GM12878 (cell line): ENCODE data around the gene SPTBN1. TPM values are rescaled to one million over a fixed set of nuclear protein-coding genes. Genes with fewer than 3 reads are reported as not detected.
A peak's percentile ranks its signal among the peaks of the same experiment; 100 is the strongest.

Experiments
- ATAC-seq: fragments of 200-7000 bp; cut with Tn5 transposase; 3 replicates; pipeline ENCODE4 v1.9.1; 2020; ENCODE audit warnings: mild to moderate bottlenecking, moderate library complexity
- BruUV-seq: library from RNA; stranded (reverse); fragments of 400-500 nt; replicated peaks from 2 replicates; lab custom pipeline; 2021; lab: Mats Ljungman, UMichigan
- CTCF ChIA-PET: fragments of 300-600 bp; sonication (Branson Sonifier 250); formaldehyde crosslinking; extraction: SDS; loops from one replicate; lab custom pipeline; 2021; ENCODE audit warnings: inconsistent platforms; lab: Yijun Ruan, JAX
- POLR2A ChIA-PET: fragments of 350-600 bp; formaldehyde crosslinking; extraction: SDS; loops from one replicate; lab custom pipeline; 2021; ENCODE audit warnings: inconsistent platforms; lab: Charles Lee
- RAD21 ChIA-PET: fragments of 300-600 bp; sonication (Branson Sonifier 250); formaldehyde crosslinking; loops from one replicate; lab custom pipeline; 2023; ENCODE audit warnings: antibody characterized with exemption; ENCODE audit not compliant: unreplicated experiment; lab: Charles Lee
- SMC1A ChIA-PET: fragments of 300-600 bp; sonication (Branson Sonifier 250); formaldehyde crosslinking; loops from one replicate; lab custom pipeline; 2023; ENCODE audit not compliant: unreplicated experiment, uncharacterized antibody; lab: Charles Lee
- DNase-seq: peaks from one replicate; pipeline ENCODE4 v3.0.0-alpha.2; 2011; ENCODE audit warnings: low read depth, low spot score
- FAIRE-seq: peaks from 3 replicates; lab custom pipeline; 2011; peaks lifted over from hg19 to GRCh38; lab: Jason Lieb, UNC
- H2AFZ ChIP-seq: 2 replicates; pipeline ENCODE4 v1.6.0; 2011; ENCODE audit warnings: low read depth, low read length, control low read depth; ENCODE audit not compliant: control insufficient read depth
- H3K27ac ChIP-seq: 2 replicates; pipeline ENCODE4 v1.5.1; 2011; ENCODE audit warnings: control low read depth; ENCODE audit not compliant: control insufficient read depth, insufficient read depth
- H3K27me3 ChIP-seq, 2 experiments: replicated peaks in 1 of 2; 2 replicates each; pipeline versions ENCODE4 v1.6.0 to v1.6.1; 2011; ENCODE audit warnings: low read length in 1 of 2; ENCODE audit not compliant: control insufficient read depth in 2 of 2, insufficient read depth in 2 of 2
- H3K36me3 ChIP-seq, 2 experiments: 2 replicates each; pipeline ENCODE4 v1.5.1; 2011; ENCODE audit warnings: low read length in 1 of 2; ENCODE audit not compliant: control insufficient read depth in 2 of 2, insufficient read depth in 2 of 2
- H3K4me1 ChIP-seq: 2 replicates; pipeline ENCODE4 v1.6.1; 2011; ENCODE audit warnings: mild to moderate bottlenecking, low read length, moderate library complexity, mixed read lengths; ENCODE audit not compliant: control insufficient read depth, insufficient read depth
- H3K4me2 ChIP-seq: 2 replicates; pipeline ENCODE4 v1.6.0; 2011; ENCODE audit warnings: control low read depth; ENCODE audit not compliant: control insufficient read depth, insufficient read depth
- H3K4me3 ChIP-seq: fragments of 200-600 bp; sonication (generic); 2 replicates; pipeline ENCODE4 v1.5.1; 2016
- H3K79me2 ChIP-seq: 2 replicates; pipeline ENCODE4 v1.6.0; 2011; ENCODE audit warnings: low read length; ENCODE audit not compliant: control insufficient read depth, insufficient read depth
- H3K9ac ChIP-seq: 2 replicates; pipeline ENCODE4 v1.8.0; 2011; ENCODE audit warnings: low read length, control low read depth, mixed read lengths; ENCODE audit not compliant: control insufficient read depth, insufficient read depth
- H3K9me3 ChIP-seq: replicated peaks from 3 replicates; pipeline ENCODE4 v1.5.1; 2011; ENCODE audit warnings: mild to moderate bottlenecking, low read length; ENCODE audit not compliant: control insufficient read depth, insufficient read depth
- H4K20me1 ChIP-seq: 2 replicates; pipeline ENCODE4 v1.6.0; 2011; ENCODE audit not compliant: control insufficient read depth, insufficient read depth
- EZH2 ChIP-seq: IDR thresholded peaks from 2 replicates; pipeline ENCODE4 v1.6.1; 2012; ENCODE audit warnings: low read depth, mild to moderate bottlenecking, control low read depth, inconsistent platforms, low read length, borderline replicate concordance; ENCODE audit not compliant: control insufficient read depth
- POLR2AphosphoS5 ChIP-seq: IDR thresholded peaks from 2 replicates; pipeline ENCODE4 v1.6.1; 2011; ENCODE audit warnings: mild to moderate bottlenecking, low read length, inconsistent platforms
- RELA ChIP-seq: fragments of 450-650 bp; IDR thresholded peaks from 2 replicates; pipeline ENCODE4 v1.8.0; 2014; ENCODE audit warnings: borderline replicate concordance; ENCODE audit not compliant: partially characterized antibody
- WGBS: methylation state at CpG from one replicate; pipeline ENCODE4 v1.1.6; 2016; ENCODE audit warnings: low lambda C conversion rate; ENCODE audit not compliant: insufficient replicate concordance, insufficient coverage; ENCODE audit errors: missing lambda C conversion rate; 5-methylcytosine and 5-hydroxymethylcytosine counted together
- in situ Hi-C: fragments of 300-500 bp; cut with MboI; formaldehyde crosslinking; loops from 9 replicates; pipeline ENCODE4 v1.14.3; 2018; ENCODE audit warnings: mixed read lengths
- intact Hi-C: fragments of 100-400 bp; cut with micrococcal nuclease; formaldehyde crosslinking; loops from one replicate; pipeline ENCODE4 v1.14.2; 2022; ENCODE audit not compliant: unreplicated experiment
- polyA plus RNA-seq, 11 experiments: library from polyadenylated mRNA; depleted of rRNA in 4 of 11; unstranded in 6 of 11; stranded (reverse) in 5 of 11; fragments of >200 nt; fragmentation: Nextera tagmentation in 4 of 11; fragmentation: Illumina TruSeq in 1 of 11; extraction: Ambion mirVana in 4 of 11; extraction: Trizol in 1 of 11; gene quantifications; 1 replicate in 1 of 11; 2 replicates in 10 of 11; pipeline versions ENCODE4 v1.2.1 to v1.2.3, GENCODE V29; 2011 to 2016; ENCODE audit warnings: inconsistent platforms in 2 of 11, missing spikeins in 2 of 11, low read depth in 1 of 11
- total RNA-seq, 4 experiments: library from RNA; depleted of rRNA in 3 of 4; stranded (reverse); fragments of >200 nt in 3 of 4; fragmentation: Illumina TruSeq in 1 of 4; extraction: Trizol in 1 of 4; gene quantifications; 2 replicates each; pipeline versions ENCODE4 v1.2.1 to v1.2.3, GENCODE V29; 2013 to 2021
- TF ChIP-seq, protein P1 (sequence below), 3 experiments: IDR thresholded peaks in 2 of 3; conservative IDR thresholded peaks in 1 of 3; 2 replicates each; pipeline ENCODE4 v1.5.1; 2011; ENCODE audit warnings: low read depth in 3 of 3, low read length in 3 of 3, mild to moderate bottlenecking in 3 of 3, control low read depth in 2 of 3, moderate library complexity in 2 of 3, inconsistent platforms in 1 of 3, mixed read lengths in 1 of 3; ENCODE audit not compliant: control insufficient read depth in 2 of 3, insufficient read depth in 1 of 3; ENCODE audit errors: extremely low read depth in 1 of 3

The SPTBN1 gene
- total and polyA plus RNA-seq, 10 of the 15 experiments (the other 5 are each of a cell fraction or from before 2014, with no cell fraction given): 20.6 to 154 (median 76.7) TPM

DNA sequence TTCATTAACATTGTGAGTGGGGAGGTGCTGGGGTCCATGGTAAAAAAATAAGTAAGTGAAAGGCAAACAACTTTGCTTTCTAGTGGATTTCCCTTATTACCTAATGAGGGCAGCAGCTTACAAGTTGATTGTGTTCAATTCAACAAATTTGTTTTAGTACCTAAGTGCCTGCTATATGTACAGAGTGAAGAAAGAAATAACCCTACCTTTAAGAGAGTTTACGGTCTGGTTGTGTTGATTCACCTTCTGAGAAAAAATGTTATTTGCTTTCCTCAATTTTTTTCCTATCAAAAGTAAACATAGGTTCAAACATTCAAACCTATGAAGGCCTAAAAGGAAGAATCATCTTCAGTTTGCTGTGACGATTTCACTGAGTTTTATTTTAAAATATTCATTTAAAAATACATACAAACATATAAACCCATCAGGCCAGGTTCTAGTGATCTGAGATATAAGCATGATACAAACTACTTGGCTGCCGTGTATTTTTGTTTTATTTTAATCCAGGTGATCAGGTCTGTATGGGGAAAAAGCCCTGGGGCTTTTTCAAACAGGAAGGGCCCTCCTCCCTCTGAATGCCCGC lies 1.5 kb upstream of the SPTBN1 start:
- Histone ChIP-seq H3K27me3 (peaks cover 11 to 12% of the 10 kb centered on the region in 2 experiments; a peak in 3 of 4 replicates), H3K9ac (no peak overlapping the region), H3K4me2 (peak overlapping the region; percentile 64; the same call in 1 of the 2 replicates), H3K4me1 (no peaks in the 10 kb centered on the region; the same call in 1 of the 2 replicates), H3K4me3 (no peak overlapping the region), H4K20me1 (no peaks in the 10 kb centered on the region), H3K27ac (no peak overlapping the region), H3K36me3 (no peaks in the 10 kb centered on the region), H3K9me3 (no peaks in the 10 kb centered on the region), H3K79me2 (no peaks in the 10 kb centered on the region), H2AFZ (no peak overlapping the region)
- DNase-seq (no peak), ATAC-seq (0 out of 3 replicates have a peak, but pooled peaks have one; percentile 8), FAIRE-seq (peak; percentile 65)
- ChIA-PET CTCF (no interaction called here), SMC1A (no interaction called here), POLR2A (no interaction called here), RAD21 (no interaction called here)
- intact Hi-C loops: no loop called here
- no TSS peak for BruUV-seq
- TF ChIP-seq RELA: no peak
- TF ChIP-seq, protein P1, sequence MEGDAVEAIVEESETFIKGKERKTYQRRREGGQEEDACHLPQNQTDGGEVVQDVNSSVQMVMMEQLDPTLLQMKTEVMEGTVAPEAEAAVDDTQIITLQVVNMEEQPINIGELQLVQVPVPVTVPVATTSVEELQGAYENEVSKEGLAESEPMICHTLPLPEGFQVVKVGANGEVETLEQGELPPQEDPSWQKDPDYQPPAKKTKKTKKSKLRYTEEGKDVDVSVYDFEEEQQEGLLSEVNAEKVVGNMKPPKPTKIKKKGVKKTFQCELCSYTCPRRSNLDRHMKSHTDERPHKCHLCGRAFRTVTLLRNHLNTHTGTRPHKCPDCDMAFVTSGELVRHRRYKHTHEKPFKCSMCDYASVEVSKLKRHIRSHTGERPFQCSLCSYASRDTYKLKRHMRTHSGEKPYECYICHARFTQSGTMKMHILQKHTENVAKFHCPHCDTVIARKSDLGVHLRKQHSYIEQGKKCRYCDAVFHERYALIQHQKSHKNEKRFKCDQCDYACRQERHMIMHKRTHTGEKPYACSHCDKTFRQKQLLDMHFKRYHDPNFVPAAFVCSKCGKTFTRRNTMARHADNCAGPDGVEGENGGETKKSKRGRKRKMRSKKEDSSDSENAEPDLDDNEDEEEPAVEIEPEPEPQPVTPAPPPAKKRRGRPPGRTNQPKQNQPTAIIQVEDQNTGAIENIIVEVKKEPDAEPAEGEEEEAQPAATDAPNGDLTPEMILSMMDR (IDR thresholded peaks at IDR 0.05 in 2 of 3, conservative IDR thresholded peaks at IDR 0.05 in 1 of 3; ENCODE audit: control insufficient read depth in 2 of 3, extremely low read depth in 1 of 3, insufficient read depth in 1 of 3, low read depth in 3 of 3, low read length in 3 of 3): peak in 1 of 3 experiments; percentile 22; a peak in 1 of 6 replicates
- in situ Hi-C loops: no loop called here
- WGBS: 24% methylated on average over 4 of the region's 4 CpGs

DNA sequence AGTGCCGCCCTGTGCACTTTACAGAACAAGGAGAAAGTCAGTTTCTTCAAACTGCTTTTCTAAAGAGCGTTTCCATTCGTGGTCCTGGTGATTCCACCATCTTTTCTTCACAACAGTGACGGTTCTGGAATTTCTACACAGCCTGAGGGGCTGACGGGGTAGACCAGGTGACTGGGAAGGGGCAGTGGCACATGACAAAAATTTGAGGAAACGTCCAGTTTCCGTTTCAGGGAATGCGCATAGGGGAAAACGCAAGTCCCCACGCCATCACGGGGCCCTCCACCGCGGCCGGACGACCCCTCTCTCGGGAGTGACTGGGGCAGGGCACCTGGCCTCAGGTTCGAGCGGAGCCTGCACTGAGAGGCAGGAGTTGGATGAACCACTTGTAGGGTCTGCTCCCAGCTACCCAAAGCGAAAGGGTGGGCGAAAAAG lies 980 bp upstream of the SPTBN1 start:
- DNase-seq: no peak
- 16% methylated on average over 20 of the region's 20 CpGs for WGBS
- H2AFZ ChIP-seq: no peak overlapping the region
- H3K36me3 ChIP-seq: no peaks in the 10 kb centered on the region
- ChIA-PET RAD21 (no interaction called here), SMC1A (no interaction called here), CTCF (no interaction called here), POLR2A (no interaction called here)
- in situ Hi-C loops: no loop called here
- TF ChIP-seq EZH2 (no peak), POLR2AphosphoS5 (no peak)
- H3K4me3 ChIP-seq: no peak overlapping the region
- H4K20me1 ChIP-seq: no peaks in the 10 kb centered on the region
- H3K27ac ChIP-seq: no peak overlapping the region
- no peaks in the 10 kb centered on the region; the same call in 1 of the 2 replicates for H3K4me1 ChIP-seq
- FAIRE-seq: no peak
- H3K9me3 ChIP-seq: no peaks in the 10 kb centered on the region
- intact Hi-C loops: no loop called here
- peak overlapping the region; percentile 64; the same call in 1 of the 2 replicates for H3K4me2 ChIP-seq
- BruUV-seq: no TSS peak
- H3K27me3 ChIP-seq: peaks cover 11 to 12% of the 10 kb centered on the region in 2 experiments; a peak in 3 of 4 replicates
- H3K79me2 ChIP-seq: no peaks in the 10 kb centered on the region
- H3K9ac ChIP-seq: no peak overlapping the region
- ATAC-seq: no peak
